Breast epithelium (tissue), 4 donors: ENCODE measurements around the gene SEC61A1. TPM values are rescaled to one million over a fixed set of nuclear protein-coding genes. Genes with fewer than 3 reads are reported as not detected.

Experiments
- DNase-seq, 2 donors: peaks; one replicate each; pipeline ENCODE4 v3.0.0-alpha.2; 2019; ENCODE audit warnings: low spot score in 2 of 2
- H3K27ac ChIP-seq, 2 donors: fragments of 200-600 bp; sonication (generic) in 1 of 2; one replicate each; pipeline ENCODE4 v1.5.1; 2016 to 2019; ENCODE audit warnings: mild to moderate bottlenecking in 1 of 2
- H3K27me3 ChIP-seq, 2 donors: fragments of 200-600 bp; sonication (generic) in 1 of 2; one replicate each; pipeline versions ENCODE4 v1.5.1 to v1.6.0; 2017 to 2019; ENCODE audit warnings: control low read depth in 1 of 2, mild to moderate bottlenecking in 1 of 2
- H3K36me3 ChIP-seq: fragments of 200-600 bp; one replicate; pipeline ENCODE4 v1.5.1; 2019
- H3K4me1 ChIP-seq, 2 donors: fragments of 200-600 bp; sonication (generic); one replicate each; pipeline ENCODE4 v1.5.1; 2016 to 2019; ENCODE audit warnings: control low read depth in 1 of 2
- H3K4me3 ChIP-seq, 3 donors: fragments of 200-600 bp; sonication (generic); 1 replicate in 2 of 3; 2 replicates in 1 of 3; pipeline ENCODE4 v1.5.1; 2016 to 2019; ENCODE audit warnings: mild to moderate bottlenecking in 3 of 3, moderate library complexity in 2 of 3
- H3K9me3 ChIP-seq, 2 donors: fragments of 200-600 bp; sonication (generic) in 1 of 2; one replicate each; pipeline ENCODE4 v1.5.1; 2016 to 2019; ENCODE audit warnings: control low read depth in 1 of 2
- POLR2A ChIP-seq: fragments of 450-650 bp; IDR thresholded peaks from one replicate; pipeline ENCODE4 v1.6.1; 2016; ENCODE audit warnings: antibody characterized with exemption, mild to moderate bottlenecking, moderate library complexity
- POLR2AphosphoS5 ChIP-seq, 3 donors: sonication (generic); formaldehyde crosslinking; IDR thresholded peaks; one replicate each; pipeline ENCODE4 v1.6.1; 2017; ENCODE audit warnings: antibody characterized with exemption in 3 of 3
- intact Hi-C: fragments of 100-400 bp; cut with DNase I; formaldehyde crosslinking; loops from one replicate; pipeline ENCODE4 v1.15.1; 2023; ENCODE audit warnings: low total_unique reads
- total RNA-seq, 3 donors: library from RNA; depleted of rRNA; stranded (reverse); fragments of >200 nt; gene quantifications; one replicate each; pipeline ENCODE4 v1.1.0, GENCODE V29; 2016
- TF ChIP-seq, protein P1 (sequence below), 3 donors: fragments of 450-650 bp; IDR thresholded peaks; one replicate each; pipeline ENCODE4 v1.5.1; 2016 to 2017; ENCODE audit warnings: antibody characterized with exemption in 3 of 3, mild to moderate bottlenecking in 3 of 3, moderate library complexity in 3 of 3

Gene SEC61A1
- total RNA-seq, 3 donors from 2014 or later = 105 to 166 (median 142) TPM

DNA sequence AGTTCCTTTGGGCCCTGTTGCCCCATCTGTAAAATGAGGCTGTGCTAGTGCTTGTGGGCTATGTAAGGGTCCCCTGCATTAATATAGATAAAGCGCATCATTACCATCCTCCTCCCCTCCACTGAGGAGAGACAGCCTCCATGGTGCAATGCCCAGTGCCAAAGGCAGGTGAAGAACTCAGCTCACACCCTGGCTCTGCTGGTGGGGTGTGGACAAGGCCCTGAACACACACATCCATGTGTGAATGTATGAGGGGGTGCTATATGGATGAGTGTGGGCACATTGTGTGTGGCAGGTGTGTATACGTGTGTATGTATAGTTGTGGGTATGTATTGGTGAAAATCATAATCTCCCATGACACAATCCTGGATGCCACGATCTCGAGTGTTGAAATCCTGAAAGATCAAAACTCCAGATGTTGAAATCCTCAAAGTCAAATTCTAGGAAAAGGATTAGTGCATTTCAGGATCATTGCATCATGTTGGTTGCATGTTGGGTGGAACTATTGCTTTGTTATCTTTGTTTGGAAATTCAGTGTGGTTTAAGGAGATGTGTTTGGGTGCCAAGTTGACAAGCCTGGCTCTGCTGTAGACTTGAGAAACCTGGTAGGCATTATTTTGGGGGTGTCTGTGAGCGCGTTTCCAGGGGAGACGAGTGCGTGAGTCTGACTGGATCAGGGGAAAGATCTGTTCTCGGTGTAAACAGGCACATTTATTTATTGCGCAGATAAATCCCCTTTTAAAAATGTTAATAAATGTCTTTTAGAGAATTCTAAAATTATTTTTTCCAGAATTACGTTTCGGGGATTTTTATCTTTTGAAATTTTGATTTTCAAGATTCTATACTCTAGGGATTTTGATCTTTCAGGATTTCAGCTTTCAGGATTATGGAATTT is 42.0 kb upstream of the SEC61A1 start:
- DNase-seq = no peak
- Histone ChIP-seq H3K36me3 (no peaks in the 10 kb centered on the region), H3K9me3 (no peaks in the 10 kb centered on the region), H3K27me3 (no peaks in the 10 kb centered on the region), H3K4me1 (no peaks in the 10 kb centered on the region), H3K27ac (no peak overlapping the region), H3K4me3 (no peak overlapping the region)
- intact Hi-C loops = no loop called here
- TF ChIP-seq POLR2AphosphoS5 (IDR thresholded peaks at IDR 0.05) (no peak), POLR2A (no peak)

DNA sequence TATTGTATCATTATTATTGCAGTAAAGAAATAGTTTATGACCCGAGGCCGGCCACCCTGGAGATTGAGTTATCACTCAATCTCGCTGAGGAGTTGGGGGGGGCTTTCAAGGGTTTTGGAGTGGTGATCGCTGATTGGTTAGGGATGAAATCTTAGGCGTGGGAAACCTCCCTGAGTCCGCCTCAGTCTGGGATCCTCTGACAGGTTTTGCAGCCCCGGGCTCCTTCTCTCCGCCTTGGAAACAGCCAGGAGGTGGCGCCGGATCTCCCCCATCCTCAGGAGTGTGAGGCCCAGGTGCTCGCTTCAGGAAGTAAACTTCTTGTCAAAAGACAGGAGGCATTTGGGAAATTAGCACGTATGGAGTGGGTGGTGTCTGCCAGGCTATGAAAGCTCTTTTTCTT is 41.1 kb upstream of the SEC61A1 start:
- no peaks in the 10 kb centered on the region for H3K27me3 ChIP-seq
- TF ChIP-seq, protein P1, sequence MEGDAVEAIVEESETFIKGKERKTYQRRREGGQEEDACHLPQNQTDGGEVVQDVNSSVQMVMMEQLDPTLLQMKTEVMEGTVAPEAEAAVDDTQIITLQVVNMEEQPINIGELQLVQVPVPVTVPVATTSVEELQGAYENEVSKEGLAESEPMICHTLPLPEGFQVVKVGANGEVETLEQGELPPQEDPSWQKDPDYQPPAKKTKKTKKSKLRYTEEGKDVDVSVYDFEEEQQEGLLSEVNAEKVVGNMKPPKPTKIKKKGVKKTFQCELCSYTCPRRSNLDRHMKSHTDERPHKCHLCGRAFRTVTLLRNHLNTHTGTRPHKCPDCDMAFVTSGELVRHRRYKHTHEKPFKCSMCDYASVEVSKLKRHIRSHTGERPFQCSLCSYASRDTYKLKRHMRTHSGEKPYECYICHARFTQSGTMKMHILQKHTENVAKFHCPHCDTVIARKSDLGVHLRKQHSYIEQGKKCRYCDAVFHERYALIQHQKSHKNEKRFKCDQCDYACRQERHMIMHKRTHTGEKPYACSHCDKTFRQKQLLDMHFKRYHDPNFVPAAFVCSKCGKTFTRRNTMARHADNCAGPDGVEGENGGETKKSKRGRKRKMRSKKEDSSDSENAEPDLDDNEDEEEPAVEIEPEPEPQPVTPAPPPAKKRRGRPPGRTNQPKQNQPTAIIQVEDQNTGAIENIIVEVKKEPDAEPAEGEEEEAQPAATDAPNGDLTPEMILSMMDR (IDR thresholded peaks at IDR 0.05) = no peak
- no peak for TF ChIP-seq POLR2A
- no peak for TF ChIP-seq POLR2AphosphoS5 (IDR thresholded peaks at IDR 0.05)
- no peaks in the 10 kb centered on the region for H3K36me3 ChIP-seq
- no peak overlapping the region for H3K4me3 ChIP-seq
- intact Hi-C loops = no loop called here
- peak in 1 of 2 donors; percentile 30 for DNase-seq
- no peak overlapping the region for H3K27ac ChIP-seq
- no peaks in the 10 kb centered on the region for H3K4me1 ChIP-seq
- H3K9me3 ChIP-seq = no peaks in the 10 kb centered on the region

DNA sequence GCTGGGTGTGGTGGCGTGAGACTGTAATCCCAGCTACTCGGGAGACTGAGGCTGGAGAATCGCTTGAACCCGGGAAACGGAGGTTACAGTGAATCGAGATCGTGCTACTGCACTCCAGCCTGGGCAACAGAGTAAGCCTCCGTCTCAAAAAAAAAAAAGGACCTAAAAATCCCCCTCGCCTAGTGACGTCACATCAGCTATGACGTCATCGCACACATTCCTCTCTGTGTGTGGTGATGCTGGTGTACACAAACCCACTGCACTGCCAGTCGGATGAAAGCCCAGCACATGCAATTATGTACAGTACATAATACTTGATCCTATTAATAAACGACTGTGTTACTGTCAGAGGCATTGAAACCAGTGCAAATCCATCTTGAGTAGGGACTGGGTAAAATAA is 40.2 kb upstream of the SEC61A1 start:
- H3K9me3 ChIP-seq = no peaks in the 10 kb centered on the region
- no peak overlapping the region for H3K27ac ChIP-seq
- H3K4me1 ChIP-seq = no peaks in the 10 kb centered on the region
- H3K27me3 ChIP-seq = no peaks in the 10 kb centered on the region
- TF ChIP-seq POLR2A (no peak), POLR2AphosphoS5 (IDR thresholded peaks at IDR 0.05) (no peak)
- TF ChIP-seq, protein P1 (IDR thresholded peaks at IDR 0.05) = no peak
- no peaks in the 10 kb centered on the region for H3K36me3 ChIP-seq
- intact Hi-C loops = no loop called here
- no peak for DNase-seq
- H3K4me3 ChIP-seq = no peak overlapping the region

DNA sequence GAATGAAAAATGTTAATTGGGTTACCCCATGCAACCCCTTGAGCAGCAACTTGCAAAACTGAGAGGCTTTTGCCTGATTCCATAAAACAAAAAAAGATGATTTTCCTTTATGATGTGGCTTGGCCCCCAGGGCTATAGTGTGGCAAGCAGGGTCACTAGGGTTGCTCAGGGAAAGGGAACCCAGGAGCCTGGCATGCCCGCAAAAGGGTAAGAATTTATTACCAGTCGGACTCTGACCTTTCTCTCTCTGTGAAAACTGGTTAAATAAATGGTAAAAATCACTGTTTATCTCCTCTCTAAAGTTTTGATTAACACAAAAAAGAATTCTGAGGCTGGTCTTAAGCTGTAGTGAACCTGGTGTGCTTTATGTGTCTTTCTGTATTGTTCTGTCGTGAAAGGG is 37.7 kb upstream of the SEC61A1 start:
- no peaks in the 10 kb centered on the region for H3K9me3 ChIP-seq
- no peak overlapping the region for H3K27ac ChIP-seq
- intact Hi-C loops = no loop called here

DNA sequence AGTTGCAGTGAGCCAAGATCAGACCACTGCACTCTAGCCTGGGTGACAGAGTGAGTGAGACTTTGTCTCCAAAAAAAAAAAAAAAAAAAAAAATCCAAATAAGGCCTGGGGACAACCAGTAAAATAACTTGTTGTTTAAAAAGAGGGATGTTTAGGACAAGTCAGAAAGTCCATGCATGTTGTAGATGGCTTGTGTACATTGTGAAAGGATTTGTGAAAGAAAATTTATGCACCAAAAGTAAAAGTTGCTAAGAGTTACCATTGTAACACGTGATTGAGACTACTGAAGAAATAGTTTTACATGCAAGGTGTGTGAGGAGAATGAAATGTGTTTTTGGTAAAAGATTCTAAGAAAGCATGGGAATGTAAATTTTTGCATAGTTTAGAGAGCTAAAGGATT is 35.7 kb upstream of the SEC61A1 start:
- no peaks in the 10 kb centered on the region for H3K36me3 ChIP-seq
- H3K4me1 ChIP-seq = no peaks in the 10 kb centered on the region
- TF ChIP-seq POLR2AphosphoS5 (IDR thresholded peaks at IDR 0.05) (no peak), POLR2A (no peak)
- TF ChIP-seq, protein P1 (IDR thresholded peaks at IDR 0.05) = no peak
- H3K4me3 ChIP-seq = no peak overlapping the region
- intact Hi-C loops = no loop called here
- H3K27ac ChIP-seq = no peak overlapping the region
- H3K9me3 ChIP-seq = no peaks in the 10 kb centered on the region
- DNase-seq = no peak
- H3K27me3 ChIP-seq = no peaks in the 10 kb centered on the region

More for the DNA sequence above, 37.7 kb upstream of the SEC61A1 start:
- Histone ChIP-seq H3K27me3 (no peaks in the 10 kb centered on the region), H3K36me3 (no peaks in the 10 kb centered on the region), H3K4me3 (no peak overlapping the region), H3K4me1 (no peaks in the 10 kb centered on the region)
- DNase-seq = no peak
- no peak for TF ChIP-seq POLR2A

DNA sequence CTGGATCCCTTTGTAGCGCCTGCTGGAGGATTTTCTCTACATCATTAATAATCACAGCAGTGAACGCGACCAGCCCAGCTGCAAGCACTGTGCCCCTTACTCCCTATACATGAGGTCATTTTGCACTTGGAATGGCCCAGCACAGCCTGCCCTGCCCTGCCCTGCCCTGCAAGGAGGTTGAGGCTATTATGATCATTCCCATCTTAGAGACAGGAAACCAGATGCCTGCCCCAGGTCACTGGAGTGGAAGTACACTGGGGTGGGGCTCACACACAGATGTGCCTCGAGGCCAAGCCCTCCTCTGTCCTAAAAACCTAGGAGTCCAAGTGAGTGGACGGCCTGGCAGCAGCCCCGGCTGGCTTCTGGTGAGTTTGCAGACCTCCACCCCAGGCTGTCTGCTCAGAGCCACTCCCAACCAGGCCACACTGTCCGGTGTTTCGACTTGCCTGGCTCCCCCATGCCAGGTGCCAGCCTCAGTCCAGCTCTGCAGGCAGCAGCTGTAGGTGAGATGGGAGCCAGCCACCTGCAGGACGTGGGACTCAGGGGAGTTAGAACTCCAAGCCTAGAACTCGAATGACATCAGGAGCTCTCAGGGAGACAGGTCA is 30.4 kb upstream of the SEC61A1 start:
- no peaks in the 10 kb centered on the region for H3K36me3 ChIP-seq
- no peaks in the 10 kb centered on the region for H3K4me1 ChIP-seq
- intact Hi-C loops = no loop called here
- H3K9me3 ChIP-seq = no peaks in the 10 kb centered on the region
- H3K27ac ChIP-seq = no peak overlapping the region
- no peak for DNase-seq
- TF ChIP-seq POLR2AphosphoS5 (IDR thresholded peaks at IDR 0.05) (no peak), POLR2A (no peak)
- TF ChIP-seq, protein P1 (IDR thresholded peaks at IDR 0.05) = no peak
- H3K27me3 ChIP-seq = no peaks in the 10 kb centered on the region
- no peak overlapping the region for H3K4me3 ChIP-seq
